ENCODE data around the gene LSR.
"Not testable (repeated sequence)": the region's sequence is repeated elsewhere in the genome, so short reads cannot be mapped to it uniquely, and the experiment has no call there.

LSR gene

DNA sequence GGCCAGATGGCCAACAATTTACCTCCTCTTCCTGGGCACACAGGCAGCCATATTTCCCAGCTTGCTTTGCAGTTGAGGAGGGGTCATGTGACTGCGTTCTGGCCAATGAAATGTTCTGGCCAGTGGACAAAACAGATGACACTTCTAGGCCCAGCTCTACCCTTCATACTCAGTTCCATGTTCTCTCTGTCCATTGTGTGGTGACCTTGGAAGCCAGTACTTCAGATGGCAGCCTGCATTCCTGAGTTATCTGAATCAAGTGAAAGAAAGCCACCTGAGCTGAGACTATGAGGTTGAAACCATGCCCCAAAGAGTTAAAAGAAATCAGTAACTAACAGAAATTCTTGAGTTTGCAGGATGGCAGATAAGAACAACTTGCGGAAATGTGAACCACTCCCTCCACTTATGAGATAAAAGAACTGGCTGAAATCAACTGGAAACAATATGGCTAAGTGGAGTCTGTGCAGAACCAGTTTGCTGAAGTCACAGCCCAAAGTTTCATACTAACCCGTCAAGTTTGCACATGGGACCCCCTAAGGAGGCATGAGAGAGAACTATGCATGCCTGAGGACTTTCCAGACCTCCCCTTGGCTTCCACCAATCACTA is 28.4 kb upstream of the LSR start:
- peak in 1 of 2 experiments; percentile 11 for DNase-seq

DNA sequence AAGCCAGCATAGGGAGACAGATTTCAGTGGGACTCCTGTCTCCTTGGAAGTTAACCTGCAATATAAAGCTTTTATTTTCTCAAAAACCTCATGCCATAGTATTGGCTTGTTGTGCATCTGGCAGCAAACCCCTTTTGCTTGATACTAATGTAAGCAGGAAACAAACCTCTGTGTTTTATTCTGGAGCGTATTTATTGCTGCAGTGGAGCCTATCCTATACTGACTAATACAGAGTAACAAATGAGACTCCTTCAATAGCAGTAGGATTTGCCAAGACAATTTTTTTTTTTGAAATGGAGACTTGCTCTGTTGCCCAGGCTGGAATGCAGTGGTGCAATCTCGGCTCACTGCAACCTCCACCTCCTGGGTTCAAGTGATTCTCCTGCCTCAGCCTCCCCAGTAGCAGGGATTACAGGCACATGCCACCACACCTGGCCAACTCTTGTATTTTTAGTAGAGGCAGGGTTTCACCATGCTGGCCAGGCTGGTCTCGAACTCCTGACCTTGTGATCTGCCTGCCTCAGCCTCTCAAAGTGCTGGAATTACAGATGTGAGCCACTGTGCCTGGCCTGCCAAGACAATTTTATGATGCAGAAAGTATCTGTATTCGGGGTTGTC is 27.7 kb upstream of the LSR start:
- DNase-seq = peak in 1 of 2 experiments; percentile 8

DNA sequence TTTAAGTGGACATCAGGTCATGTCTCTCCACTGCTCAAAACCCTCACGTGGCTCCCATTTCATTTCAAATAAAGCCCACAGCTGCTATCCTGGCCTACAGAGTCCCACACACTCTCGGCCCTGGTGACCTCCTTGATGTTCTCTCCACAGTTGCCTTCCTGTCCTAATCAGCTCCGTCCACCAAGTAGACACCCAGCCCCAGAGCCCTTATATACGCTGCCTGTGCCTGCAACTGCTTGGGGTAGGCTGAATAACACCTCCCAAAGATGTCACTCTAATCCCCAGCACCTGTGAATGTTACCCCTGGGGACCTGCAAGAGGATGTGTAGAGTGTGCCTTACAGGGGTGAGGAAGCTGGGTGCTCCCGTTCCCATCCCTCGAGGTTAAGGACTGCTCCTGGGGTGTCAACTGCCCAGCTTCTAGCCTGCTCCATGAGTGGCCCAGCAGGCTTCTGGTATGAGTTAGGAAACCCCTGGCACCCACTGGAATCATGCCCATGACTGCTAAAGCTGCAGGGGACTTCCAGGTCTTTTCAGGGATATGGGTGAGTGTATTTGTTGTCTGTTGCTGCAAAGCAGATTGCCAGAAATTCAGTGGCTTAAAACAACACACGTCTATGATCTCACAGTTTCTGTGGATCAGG is 26.3 kb upstream of the LSR start:
- peak in 1 of 2 experiments; percentile 11 for DNase-seq

DNA sequence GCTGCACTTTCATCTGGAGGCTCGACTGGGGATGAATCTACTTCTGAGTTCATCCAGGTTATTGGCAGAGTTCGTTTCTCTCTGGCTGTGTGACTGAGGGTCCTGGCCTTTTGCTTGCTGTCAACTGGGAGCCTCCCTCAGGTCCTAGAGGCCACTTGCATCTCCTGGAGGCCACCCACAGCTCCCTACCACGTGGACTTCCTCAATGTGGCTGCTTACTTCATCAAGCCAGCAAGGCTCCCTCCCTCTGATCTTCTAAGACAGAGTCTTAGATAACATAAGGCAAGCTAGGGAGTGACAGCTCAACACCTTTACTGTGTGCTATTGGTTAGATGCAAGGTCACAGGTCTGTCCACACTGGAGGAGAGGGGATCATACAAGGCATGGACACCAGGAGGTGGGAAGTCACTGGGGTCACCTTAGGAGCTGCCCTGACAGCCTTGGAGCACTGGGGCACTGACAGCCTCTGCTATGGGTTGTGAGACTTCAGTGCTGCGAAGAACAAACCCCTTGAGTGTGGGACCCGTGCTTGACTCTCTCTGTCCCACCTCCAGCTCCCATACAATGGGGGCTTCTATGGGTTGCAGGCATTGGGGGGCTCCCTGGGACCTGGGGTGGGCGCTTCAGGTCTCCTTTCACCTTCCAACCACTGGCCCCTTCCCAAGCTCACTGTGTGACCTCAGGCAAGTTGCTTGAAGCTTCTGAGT is 25.6 kb upstream of the LSR start:
- DNase-seq = peak; percentile 11

DNA sequence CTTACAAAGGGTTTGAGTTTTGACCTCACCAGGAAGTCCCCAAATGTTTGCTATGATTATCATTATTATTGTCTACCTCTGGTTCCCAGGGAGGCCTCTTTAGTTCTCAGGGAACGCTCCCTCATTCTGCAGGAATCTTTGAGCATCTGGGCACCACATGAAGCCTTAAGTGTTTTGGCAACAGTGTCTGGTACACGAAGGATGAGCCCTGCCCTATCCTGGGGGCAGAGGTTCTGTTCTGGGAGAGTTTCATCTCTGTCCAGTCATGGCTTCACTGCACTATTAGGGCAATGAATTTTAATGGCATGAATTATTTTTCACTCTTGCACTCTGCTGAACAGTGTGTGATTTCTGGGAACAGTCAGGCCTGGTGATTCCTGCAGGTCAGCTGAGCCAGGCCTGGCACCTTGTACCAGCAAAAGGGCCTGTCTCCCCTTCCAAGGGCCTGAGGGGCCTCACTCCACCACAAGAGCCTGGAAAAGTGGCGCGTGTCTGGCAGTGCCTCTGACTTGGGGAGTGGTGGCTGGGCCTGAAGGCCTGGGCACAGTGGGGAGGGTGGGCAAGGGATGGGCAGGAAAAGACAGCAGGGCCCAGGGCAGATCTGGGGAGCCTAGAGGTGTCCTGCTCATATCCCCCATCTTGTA is 24.8 kb upstream of the LSR start:
- peak in 1 of 2 experiments; percentile 14 for DNase-seq

DNA sequence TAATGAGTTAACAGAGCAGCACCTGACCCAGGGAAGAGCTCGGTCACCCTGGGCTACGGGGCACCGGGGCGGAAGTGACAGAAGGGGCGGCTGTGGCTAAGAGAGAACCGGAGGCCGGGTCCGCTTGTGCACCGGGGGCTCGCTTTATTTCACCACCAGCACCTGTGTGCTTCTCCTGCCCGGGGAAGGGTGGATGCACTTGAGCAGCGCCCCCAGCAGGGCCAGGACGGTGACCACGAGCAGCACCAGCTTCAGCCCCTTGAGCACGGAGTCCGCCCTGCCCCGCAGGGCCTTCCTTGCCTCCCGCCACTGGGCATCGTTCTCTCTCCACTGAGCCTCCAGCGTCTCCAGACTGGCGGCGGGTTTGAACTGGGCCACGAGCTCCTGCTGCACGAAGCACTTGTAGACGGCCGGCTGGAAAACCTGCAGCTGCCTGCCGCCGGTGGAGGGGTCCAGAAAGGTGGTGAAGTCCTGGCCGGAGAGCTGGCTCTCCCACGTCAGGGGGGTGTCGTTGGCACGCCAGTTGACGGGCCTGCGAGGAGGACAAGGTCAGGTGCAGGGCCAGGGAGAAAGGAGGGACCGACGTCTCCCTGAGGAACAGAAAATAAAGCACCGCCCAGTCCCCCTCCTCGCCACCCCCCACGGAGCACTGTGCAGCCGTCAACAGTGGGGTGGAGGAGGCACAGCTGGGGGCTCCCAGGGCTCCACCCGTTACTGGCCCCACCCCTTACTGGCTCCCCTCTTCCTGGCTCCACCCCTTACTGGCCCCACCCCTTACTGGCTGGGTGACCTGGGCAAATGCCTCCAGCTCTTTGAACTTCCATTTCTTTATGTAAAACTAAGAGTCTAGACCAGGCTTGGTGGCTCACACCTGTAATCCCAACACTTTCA is 23.9 kb upstream of the LSR start:
- DNase-seq = peak; percentile 36 to 40

DNA sequence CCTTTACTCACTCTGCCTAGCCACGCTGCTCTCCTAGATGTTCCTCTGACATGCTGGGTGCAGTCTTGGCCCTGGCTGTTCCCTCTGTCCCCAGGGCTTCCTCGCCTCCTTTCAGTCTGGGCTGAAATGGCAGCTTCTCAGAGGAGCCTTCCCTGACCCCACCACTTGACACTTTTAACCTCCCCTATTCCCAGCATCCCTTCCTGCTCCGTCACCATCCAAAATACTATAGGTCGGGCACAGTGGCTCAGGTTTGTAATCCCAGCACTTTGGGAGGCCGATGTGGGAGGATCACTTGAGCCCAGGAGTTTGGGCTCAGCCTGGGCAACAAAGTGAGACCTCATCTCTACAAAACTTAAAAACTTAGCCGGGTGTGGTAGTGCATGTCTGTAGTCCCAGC is 22.9 kb upstream of the LSR start:
- peak in 1 of 2 experiments; percentile 7 for DNase-seq

DNA sequence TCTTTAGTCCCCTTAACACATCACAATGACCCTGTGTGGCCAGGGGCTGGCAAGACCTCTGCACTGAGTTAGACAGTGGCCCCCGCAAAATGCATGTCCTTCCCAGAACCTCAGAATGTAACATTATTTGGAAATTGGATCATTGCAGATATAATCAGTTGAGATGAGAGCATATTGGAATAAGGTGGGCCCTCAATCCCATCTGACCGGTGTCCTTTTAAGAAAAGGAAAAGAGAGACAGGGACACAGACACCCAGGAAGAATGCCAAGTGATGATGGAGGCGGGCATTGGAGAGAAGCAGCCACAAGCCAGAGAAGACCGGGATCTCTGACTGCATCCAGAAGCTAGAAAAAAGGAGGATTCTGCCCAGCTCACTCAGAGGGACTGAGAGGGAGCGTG is 22.1 kb upstream of the LSR start:
- peak in 1 of 2 experiments; percentile 6 for DNase-seq

DNA sequence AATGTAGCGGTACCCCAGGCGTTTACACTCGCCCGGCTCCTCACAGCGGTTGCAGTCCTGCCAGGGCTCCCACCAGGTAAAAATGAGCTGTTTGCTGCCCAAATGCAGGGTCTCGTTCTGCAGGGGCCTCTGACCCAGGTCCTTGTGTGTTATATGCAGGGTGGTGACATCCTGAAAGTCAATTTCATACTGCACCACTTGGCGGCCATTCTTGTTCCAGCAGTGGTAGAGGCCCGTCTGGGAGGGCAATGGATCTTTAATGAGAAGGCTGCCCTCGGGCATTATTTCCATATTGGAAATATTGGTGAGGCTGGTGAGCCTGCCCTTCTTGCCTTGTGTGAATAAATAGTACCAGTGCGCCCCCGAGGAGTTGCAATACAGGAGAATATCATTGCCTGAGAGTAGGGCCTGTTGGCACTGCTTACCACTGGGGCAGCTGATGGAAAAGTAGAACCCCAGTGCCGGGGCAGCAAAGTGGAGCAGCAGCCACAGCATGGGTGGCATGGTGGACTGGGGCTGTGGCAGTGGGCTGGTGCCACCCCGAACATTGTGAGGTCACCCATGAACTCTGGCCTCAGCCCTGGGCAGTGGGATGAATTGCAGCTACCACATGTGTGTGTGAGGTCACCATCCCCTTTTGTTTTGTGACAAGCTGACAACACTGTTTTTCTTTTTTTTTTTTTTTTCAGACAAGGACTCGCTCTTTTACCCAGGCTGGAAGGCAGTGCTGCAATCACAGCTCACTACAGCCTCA is 20.4 kb upstream of the LSR start, which contains the start of gene FAM187B:
Gene FAM187B (minus strand): TSS at position 563 of the 754 bp plus-strand sequence. CDS start 59 bp downstream, at position 504.
- DNase-seq = peak; percentile 12 to 14

DNA sequence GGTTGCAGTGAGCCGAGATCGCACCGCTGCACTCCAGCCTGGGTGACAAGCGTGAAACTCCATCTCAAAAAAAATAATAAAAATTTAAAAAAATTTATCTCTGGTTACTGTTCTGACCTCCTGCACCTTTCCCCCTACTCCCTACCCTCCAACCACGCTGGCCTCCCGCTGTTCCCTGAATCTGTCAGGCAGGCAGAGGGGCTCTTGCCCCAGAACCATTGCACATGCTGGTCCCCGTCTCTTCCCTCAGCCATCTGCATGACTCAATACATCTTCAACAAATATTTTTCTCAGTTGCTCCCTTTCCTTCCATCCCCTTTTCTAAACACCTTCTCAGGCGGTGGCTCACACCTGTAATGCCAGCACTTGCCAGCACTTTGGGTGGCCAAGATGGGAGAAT is 19.2 kb upstream of the LSR start:
- peak in 1 of 2 experiments; percentile 3 for DNase-seq

DNA sequence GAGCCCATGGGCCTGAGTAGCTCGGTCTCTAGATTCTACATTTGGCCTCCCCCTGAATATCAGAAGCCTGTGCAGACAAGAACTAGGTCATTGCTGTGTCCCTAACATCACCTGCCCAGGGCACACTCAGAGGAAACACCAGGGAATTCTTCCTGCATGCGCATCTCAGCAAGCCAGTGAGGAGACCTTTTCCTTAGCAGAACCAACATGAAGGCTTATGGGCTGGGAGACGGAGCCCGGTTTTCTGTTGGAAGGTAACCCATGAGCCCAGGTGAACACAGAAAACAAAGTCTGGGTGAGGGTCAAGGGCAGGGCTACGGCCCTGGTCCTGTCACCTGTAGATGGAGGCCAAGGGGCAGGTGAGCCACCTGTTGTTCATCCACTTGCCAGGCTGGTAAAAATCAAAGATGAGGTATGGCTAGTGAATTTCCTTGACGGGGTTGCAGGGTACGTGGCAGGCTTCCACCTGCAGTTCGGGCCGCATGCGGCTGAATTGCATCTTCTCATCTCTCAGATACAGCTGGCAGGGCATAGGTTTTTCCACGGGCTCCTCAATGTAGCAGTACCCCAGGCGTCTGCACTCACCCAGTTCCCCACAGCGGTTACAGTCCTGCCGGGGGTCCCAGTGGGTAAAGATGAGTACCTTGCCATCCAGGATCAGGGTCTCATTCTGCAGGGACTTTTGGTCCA is 16.7 kb upstream of the LSR start:
- peak; percentile 6 to 10 for DNase-seq

DNA sequence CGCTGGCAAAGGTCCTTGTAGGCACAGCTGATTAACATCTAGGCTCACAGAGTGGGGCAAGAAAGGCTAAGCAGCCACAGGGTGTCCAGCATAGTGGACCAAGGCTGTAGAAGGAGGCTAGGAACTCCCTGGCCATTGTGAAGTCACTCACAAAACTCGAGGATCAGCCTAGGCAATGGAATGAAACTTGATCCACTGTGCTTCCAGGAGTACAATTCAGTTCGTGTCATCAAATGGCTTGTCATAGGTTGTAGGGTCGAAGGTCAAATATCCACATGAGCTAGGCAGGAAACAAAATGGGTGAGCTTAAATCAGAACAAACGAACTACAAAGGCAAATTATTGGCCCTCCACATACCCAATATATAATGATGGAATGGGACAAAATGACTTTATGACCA is 15.9 kb upstream of the LSR start:
- peak in 1 of 2 experiments; percentile 7 for DNase-seq

DNA sequence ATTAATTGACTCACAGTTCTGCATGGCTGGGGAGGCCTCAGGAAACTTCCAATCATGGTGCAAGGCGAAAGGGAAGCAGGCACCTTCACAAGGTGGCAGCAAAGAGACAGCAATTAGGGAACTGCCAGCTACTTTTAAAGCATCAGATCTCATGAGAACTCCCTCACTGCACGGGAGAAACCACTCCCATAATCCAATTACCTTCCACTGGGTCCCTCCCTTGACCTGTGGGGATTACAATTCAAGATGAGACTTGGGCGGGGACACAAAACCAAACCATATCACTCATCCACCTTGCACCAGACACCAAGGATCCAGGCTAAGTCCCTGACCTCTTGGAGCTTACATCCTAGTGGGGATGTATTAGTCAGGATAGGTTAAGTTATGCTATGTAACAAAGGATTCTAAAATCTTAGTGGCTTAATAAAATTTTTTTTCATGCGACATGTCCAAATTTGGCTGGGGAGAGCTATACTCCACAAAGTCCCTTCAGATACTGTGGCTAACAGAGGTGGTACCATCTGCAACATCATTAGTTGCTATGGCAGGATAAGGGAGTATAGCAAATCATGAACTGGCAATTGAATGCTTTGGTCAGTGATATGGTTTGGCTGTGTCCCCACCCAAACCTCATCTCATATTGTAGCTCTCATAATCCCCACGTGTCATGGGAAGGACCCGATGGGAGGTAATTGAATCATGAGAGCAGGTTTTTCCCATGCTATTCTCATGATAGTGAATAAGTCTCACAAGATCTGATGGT is 12.0 kb upstream of the LSR start:
- DNase-seq = peak; percentile 22 to 34

DNA sequence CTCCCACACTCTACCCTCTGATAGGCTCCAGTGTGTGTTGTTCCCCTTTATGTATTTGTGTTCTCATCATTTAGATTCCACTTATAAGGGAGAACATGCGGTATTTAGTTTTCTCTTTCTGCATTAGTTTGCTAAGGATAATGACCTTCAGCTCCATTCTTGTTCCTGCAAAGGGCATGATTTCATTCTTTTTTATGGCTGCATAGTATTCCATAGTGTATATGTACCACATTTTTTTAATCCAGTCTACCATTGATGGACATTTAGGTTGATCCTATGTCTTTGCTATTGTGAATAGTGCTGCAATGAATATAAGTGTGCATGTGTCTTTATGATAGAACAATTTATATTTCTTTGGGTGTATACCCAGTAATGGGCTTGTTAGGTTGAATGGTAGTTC is 9.2 kb upstream of the LSR start:
- DNase-seq = not testable (repeated sequence)

DNA sequence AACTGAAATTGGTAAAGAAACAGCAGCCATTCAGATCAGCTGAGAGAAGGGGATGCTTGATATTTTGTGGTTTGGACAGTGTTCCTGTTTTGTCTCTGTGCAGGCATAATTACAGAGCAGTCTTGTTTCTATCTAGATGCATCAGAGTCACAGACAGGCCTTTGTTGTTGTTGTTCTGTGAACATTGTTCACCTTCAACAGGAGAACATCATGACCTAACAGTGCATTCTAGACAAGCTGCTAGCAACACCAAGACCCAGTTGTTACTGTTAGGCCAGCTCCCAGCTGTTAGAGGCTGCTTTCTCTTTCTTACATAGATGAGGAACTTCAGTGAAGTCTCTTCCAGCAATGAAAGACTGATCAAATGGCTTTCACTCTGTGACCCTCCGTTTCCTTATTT is 8.5 kb upstream of the LSR start:
- peak in 1 of 2 experiments; percentile 14 for DNase-seq

DNA sequence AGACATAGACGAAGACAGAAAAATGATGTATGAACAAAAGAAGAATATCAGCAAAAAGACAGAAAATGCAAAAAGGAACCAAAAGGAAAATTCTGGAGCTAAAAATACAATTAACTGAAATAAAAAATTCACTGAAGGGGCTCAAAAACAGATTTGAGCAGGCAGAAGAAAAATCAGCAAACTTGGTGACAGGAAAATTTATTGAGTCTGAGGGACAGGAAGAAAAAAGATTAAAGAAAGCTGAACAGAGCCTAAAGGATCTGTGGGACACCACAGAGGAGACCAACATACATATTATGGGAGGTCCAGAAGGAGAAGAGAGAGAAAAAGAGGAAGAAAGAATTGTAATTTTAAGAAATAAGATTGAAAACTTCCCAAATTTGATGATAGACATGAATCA is 7.4 kb upstream of the LSR start:
- DNase-seq = no peak

DNA sequence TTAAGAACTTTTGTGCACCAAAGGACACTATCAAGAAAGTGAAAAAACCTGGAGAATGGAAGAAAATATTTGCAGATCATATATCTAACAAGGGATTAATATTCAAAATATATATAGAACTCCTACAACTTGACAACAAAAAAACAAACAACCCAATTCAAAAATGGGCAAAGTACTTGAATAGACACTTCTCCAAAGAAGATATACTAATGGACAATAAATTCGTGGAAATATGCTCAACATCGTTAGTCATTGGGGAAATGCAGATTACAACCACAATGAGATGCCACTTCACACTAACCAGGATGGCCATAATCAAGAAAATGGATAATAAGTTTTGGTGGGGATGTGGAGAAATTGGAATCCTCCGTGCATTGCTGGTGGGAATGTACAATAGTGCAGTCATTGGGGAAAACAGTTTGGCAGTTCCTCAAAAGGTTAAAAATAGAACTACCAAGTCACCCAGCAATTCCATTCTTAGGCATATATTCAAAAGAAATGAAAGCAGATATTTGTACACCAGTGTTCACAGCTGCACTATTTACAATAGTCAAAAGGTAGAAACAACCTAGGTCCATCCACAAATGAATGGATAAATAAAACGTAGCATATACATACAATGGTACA is 2.2 kb upstream of the LSR start:
- no peak for DNase-seq

DNA sequence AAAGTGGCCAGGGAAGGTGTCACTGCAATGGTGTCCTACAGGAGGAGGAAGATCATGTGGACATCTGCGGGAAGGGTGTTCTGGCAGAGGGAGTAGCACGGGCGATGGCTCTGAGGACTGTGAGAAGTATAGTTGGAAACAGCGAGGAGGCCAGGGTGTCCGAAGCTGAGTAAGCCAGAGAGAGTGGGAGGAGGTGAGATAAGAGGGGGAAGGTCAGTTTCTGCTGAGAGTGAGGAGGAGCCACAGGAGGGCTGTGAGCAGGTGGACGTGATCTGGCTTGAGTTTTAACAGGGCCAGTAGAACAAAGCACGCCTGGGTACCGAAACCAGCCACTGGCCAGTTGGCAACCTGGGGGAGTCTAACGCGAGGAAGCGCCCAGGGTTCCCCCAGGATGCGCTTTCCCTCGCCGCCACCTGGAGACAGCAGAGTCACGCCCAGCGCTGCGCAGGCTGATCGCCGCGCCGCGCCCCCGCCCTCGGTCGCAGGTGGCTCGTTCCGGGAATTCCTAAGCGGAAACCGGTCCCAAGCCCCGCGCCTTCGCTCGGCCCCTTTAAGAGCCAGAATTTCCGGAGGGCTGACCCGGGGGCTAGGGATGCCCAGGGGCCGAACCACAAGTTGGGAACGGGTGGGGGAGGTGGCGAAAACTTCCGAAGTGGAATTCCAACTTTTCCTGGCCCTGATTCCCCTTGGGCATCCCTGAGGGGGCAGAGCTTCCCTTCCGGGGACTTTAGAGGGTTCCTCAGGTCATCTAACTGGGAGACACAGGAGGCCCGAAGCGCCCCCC is 1.1 kb upstream of the LSR start:
- DNase-seq = peak; percentile 58 to 69
